WTC11 (cell line): ENCODE data around the gene TUBB8.

Experiments used
- CBFB ChIP-seq: sonication (generic); formaldehyde crosslinking; IDR thresholded peaks from 2 replicates; pipeline ENCODE4 v1.8.1; 2022; ENCODE audit warnings: mild to moderate bottlenecking, low read depth, missing genetic modification reagents
- CREB1 ChIP-seq: sonication (generic); formaldehyde crosslinking; IDR thresholded peaks from 2 replicates; pipeline ENCODE4 v1.8.0; 2023; ENCODE audit warnings: mild to moderate bottlenecking, missing genetic modification reagents
- CTCF ChIP-seq: fragments of 200-600 bp; IDR thresholded peaks from 2 replicates; pipeline ENCODE4 v1.8.0; 2022; ENCODE audit warnings: antibody characterized with exemption
- E2F5 ChIP-seq: sonication (generic); formaldehyde crosslinking; IDR thresholded peaks from 2 replicates; pipeline ENCODE4 v1.8.1; 2022; ENCODE audit warnings: mild to moderate bottlenecking, moderate library complexity, missing genetic modification reagents
- FOXP1 ChIP-seq: sonication (generic); formaldehyde crosslinking; IDR thresholded peaks from 2 replicates; pipeline ENCODE4 v1.8.0; 2022; ENCODE audit warnings: missing genetic modification reagents, mild to moderate bottlenecking, moderate library complexity, borderline replicate concordance
- GTF2I ChIP-seq: fragments of 250-450 bp; sonication (Bioruptor Pico); conservative IDR thresholded peaks from 2 replicates; pipeline ENCODE4 v1.4.0; 2021; ENCODE audit warnings: mild to moderate bottlenecking
- MLX ChIP-seq: sonication (generic); formaldehyde crosslinking; IDR thresholded peaks from 2 replicates; pipeline ENCODE4 v1.8.1; 2023; ENCODE audit warnings: mild to moderate bottlenecking, missing genetic modification reagents, moderate library complexity
- NFYB ChIP-seq: sonication (generic); formaldehyde crosslinking; conservative IDR thresholded peaks from 2 replicates; pipeline ENCODE4 v1.8.0; 2022; ENCODE audit warnings: low read depth, missing genetic modification reagents
- ZNF512 ChIP-seq: sonication (generic); formaldehyde crosslinking; IDR thresholded peaks from 2 replicates; pipeline ENCODE4 v1.8.1; 2022; ENCODE audit warnings: missing genetic modification reagents, borderline replicate concordance
- TF ChIP-seq, protein P1 (sequence below): sonication (generic); formaldehyde crosslinking; IDR thresholded peaks from 2 replicates; pipeline ENCODE4 v1.8.1; 2023; ENCODE audit warnings: mild to moderate bottlenecking, missing genetic modification reagents, borderline replicate concordance
- TF ChIP-seq, protein P2 (sequence below): sonication (generic); formaldehyde crosslinking; IDR thresholded peaks from 2 replicates; pipeline ENCODE4 v1.8.1; 2022; ENCODE audit warnings: low read depth, mild to moderate bottlenecking, moderate library complexity, missing genetic modification reagents, borderline replicate concordance

- TF ChIP-seq CBFB (CRISPR knock-in tag) (no peak), CTCF (no peak), MLX (no peak), FOXP1 (no peak), NFYB (no peak), ZNF512 (CRISPR knock-in tag) (no peak), GTF2I (CRISPR knock-in tag) (no peak), CREB1 (CRISPR knock-in tag) (no peak), E2F5 (CRISPR knock-in tag) (no peak)
- TF ChIP-seq, protein P1, sequence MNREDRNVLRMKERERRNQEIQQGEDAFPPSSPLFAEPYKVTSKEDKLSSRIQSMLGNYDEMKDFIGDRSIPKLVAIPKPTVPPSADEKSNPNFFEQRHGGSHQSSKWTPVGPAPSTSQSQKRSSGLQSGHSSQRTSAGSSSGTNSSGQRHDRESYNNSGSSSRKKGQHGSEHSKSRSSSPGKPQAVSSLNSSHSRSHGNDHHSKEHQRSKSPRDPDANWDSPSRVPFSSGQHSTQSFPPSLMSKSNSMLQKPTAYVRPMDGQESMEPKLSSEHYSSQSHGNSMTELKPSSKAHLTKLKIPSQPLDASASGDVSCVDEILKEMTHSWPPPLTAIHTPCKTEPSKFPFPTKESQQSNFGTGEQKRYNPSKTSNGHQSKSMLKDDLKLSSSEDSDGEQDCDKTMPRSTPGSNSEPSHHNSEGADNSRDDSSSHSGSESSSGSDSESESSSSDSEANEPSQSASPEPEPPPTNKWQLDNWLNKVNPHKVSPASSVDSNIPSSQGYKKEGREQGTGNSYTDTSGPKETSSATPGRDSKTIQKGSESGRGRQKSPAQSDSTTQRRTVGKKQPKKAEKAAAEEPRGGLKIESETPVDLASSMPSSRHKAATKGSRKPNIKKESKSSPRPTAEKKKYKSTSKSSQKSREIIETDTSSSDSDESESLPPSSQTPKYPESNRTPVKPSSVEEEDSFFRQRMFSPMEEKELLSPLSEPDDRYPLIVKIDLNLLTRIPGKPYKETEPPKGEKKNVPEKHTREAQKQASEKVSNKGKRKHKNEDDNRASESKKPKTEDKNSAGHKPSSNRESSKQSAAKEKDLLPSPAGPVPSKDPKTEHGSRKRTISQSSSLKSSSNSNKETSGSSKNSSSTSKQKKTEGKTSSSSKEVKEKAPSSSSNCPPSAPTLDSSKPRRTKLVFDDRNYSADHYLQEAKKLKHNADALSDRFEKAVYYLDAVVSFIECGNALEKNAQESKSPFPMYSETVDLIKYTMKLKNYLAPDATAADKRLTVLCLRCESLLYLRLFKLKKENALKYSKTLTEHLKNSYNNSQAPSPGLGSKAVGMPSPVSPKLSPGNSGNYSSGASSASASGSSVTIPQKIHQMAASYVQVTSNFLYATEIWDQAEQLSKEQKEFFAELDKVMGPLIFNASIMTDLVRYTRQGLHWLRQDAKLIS = no peak
- TF ChIP-seq, protein P2, sequence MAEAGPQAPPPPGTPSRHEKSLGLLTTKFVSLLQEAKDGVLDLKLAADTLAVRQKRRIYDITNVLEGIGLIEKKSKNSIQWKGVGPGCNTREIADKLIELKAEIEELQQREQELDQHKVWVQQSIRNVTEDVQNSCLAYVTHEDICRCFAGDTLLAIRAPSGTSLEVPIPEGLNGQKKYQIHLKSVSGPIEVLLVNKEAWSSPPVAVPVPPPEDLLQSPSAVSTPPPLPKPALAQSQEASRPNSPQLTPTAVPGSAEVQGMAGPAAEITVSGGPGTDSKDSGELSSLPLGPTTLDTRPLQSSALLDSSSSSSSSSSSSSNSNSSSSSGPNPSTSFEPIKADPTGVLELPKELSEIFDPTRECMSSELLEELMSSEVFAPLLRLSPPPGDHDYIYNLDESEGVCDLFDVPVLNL (CRISPR knock-in tag) = no peak
Measured at GRCh38 chr10:92153-92552, 43.1 kb upstream of the TUBB8 start.
